SH-SY5Y (cell line): ENCODE results near the gene HS6ST3.

ENCODE experiments used
- GATA2 ChIP-seq: IDR thresholded peaks from 2 replicates; pipeline ENCODE4 v1.6.1; 2011; ENCODE audit warnings: mild to moderate bottlenecking, low read depth, low read length
- GATA3 ChIP-seq: IDR thresholded peaks from 2 replicates; pipeline ENCODE4 v1.6.1; 2011; ENCODE audit warnings: low read depth, mild to moderate bottlenecking, low read length, moderate library complexity

GRCh38 chr13:96203471-96203870 is 113.6 kb downstream of the HS6ST3 start:
- no peak for TF ChIP-seq GATA3
- TF ChIP-seq GATA2: no peak
